ENCODE results near the gene PAK1. TPM values are rescaled to one million over a fixed set of nuclear protein-coding genes. Genes with fewer than 3 reads are reported as not detected.

The PAK1 gene
- total and polyA plus RNA-seq, 9 of the 15 experiments (the other 6 are each of a cell fraction or from before 2014, with no cell fraction given), result 0.52 to 11.7 (median 1.9) TPM

- intact Hi-C loops (cut with micrococcal nuclease), result no loop called here
- DNase-seq (ENCODE audit: extremely low read depth in 1 of 4, low spot score in 3 of 4) (no peak), ATAC-seq (no peak), FAIRE-seq (no peak)
- no peak overlapping the region for H3K4me2 ChIP-seq (ENCODE audit: insufficient read depth, low read length)
- no peaks in the 10 kb centered on the region for H4K20me1 ChIP-seq (replicated peaks; ENCODE audit: control insufficient read depth, insufficient read depth, low read length)
- H3K9ac ChIP-seq (ENCODE audit: insufficient read depth in 1 of 2, low read depth in 2 of 2, low read length in 2 of 2), result no peak overlapping the region
- ChIA-PET CTCF (ENCODE audit: low intra/inter-chr PET ratio) (interaction anchor here (0.6 kb wide), 1 partner anchor 20 kb away, joined by 3 read pairs; no protein-coding TSS in a partner anchor), POLR2A (interaction anchor here (1.0 kb wide), 1 partner anchor 10 kb away, joined by 6 read pairs; no protein-coding TSS in a partner anchor)
- H3K79me2 ChIP-seq (ENCODE audit: control insufficient read depth, insufficient read depth, low read length), result no peaks in the 10 kb centered on the region
- no peak overlapping the region for H2AFZ ChIP-seq (ENCODE audit: low read depth, low read length)
- H3K27me3 ChIP-seq (ENCODE audit: control insufficient read depth in 2 of 2, insufficient read depth in 2 of 2, low read length in 2 of 2), result peaks cover 0 to 4% of the 10 kb centered on the region in 2 experiments; a peak in 1 of 5 replicates
- no peaks in the 10 kb centered on the region for H3K9me1 ChIP-seq (ENCODE audit: control insufficient read depth, insufficient read depth, low read length)
- H3K4me3 ChIP-seq, result no peak overlapping the region
- H3K4me1 ChIP-seq (replicated peaks in 1 of 2; ENCODE audit: control insufficient read depth in 2 of 2, insufficient read depth in 2 of 2, low read length in 2 of 2), result no peaks in the 10 kb centered on the region
- in situ Hi-C loops (cut with MboI), result no loop called here
- H3K27ac ChIP-seq (ENCODE audit: extremely low read depth, low read depth, low read length), result no peak overlapping the region
- no peak for TF ChIP-seq MED1 (CRISPR knock-in tag; IDR thresholded peaks at IDR 0.05; ENCODE audit: borderline replicate concordance)
- no peak for TF ChIP-seq TFAP4 (CRISPR knock-in tag; IDR thresholded peaks at IDR 0.05; ENCODE audit: borderline replicate concordance)
- no peak for TF ChIP-seq ZNF589 (CRISPR knock-in tag; IDR thresholded peaks at IDR 0.05; ENCODE audit: low read depth)
- no peaks in the 10 kb centered on the region for H3K36me3 ChIP-seq (ENCODE audit: control insufficient read depth, insufficient read depth, low read length)
- no TSS peak for BruUV-seq (replicated peaks)
- H3K9me3 ChIP-seq (replicated peaks; ENCODE audit: control insufficient read depth, insufficient read depth, low read depth, low read length), result no peaks in the 10 kb centered on the region
- WGBS (ENCODE audit: insufficient coverage, low coverage, missing lambda C conversion rate), result 2% methylated on average over 5 of the region's 8 CpGs
Measured at GRCh38 chr11:77446911-77447629, 26.8 kb downstream of the PAK1 start.
